ENCODE data around the gene ESAM.
A peak's percentile ranks its signal among the peaks of the same experiment; 100 is the strongest.
"Not testable (repeated sequence)": the region's sequence is repeated elsewhere in the genome, so short reads cannot be mapped to it uniquely, and the experiment has no call there.

ESAM gene

DNA sequence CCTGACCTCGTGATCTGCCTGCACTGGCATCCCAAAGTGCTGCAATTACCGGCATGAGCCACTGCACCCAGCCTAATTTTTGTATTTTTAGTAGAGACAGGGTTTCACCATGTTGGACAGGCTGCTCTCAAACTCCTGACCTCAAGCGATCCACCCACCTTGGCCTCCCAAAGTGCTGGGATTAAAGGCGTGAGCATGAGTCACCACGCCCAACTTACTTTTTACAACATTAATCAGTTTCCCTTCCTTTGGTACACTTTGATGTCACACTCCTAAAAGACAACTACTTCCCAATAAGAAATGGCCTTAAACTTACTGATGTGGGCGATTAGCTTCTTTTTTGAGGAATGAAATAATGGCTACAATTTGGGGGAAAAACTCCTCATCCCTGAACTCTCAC, 8.9 kb upstream of the ESAM start:
- DNase-seq = not testable (repeated sequence)

DNA sequence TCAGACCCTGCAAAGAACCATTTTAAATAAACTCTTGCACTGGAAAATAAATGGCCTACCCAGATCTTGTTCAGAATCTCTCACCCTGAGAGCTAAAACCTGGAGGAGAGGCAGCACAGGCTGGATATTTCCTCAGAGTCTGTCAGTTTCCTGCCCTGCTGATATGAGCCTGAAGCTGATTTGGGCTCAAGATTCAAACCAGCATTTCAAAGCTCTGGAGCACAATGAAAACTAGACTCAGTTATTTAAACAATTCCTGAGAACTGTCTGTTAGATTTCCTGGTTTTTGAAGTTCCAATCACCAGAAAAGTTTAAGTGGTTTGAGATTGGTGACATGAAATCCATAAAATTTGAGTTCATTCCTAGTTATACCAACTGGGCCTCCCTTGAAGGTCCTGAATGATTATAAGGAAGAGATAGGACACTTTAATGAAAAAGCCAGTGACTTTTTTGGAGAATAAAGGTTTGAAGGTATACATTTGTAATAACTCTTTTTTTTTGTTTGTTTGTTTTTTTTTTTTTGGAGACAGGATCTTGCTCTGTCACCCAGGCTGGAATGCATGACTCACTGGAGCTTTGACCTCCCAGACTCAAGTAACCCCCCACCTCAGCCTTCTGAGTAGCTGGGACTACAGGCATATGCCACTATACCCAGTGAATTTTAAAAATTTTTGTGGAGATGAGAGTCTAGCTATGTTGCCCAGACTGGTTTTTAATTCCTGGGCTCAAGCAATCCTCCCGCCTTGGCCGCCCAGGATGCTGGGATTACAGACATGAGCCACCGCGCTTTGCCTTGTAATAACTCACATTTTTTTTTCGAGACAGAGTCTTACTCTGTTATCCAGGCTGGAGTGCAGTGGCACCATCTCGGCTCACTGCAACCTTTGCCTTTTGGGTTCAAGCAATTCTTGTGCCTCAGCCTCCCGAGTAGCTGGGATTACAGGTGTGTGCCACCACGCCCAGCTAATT, 8.0 kb upstream of the ESAM start:
- no peak for DNase-seq

- DNase-seq = no peak
These were observed 6.8 kb upstream of the ESAM start for GRCh38 chr11:124768914-124769313.

GRCh38 chr11:124766156-124766555, 4.1 kb upstream of the ESAM start:
- DNase-seq = no peak

DNA sequence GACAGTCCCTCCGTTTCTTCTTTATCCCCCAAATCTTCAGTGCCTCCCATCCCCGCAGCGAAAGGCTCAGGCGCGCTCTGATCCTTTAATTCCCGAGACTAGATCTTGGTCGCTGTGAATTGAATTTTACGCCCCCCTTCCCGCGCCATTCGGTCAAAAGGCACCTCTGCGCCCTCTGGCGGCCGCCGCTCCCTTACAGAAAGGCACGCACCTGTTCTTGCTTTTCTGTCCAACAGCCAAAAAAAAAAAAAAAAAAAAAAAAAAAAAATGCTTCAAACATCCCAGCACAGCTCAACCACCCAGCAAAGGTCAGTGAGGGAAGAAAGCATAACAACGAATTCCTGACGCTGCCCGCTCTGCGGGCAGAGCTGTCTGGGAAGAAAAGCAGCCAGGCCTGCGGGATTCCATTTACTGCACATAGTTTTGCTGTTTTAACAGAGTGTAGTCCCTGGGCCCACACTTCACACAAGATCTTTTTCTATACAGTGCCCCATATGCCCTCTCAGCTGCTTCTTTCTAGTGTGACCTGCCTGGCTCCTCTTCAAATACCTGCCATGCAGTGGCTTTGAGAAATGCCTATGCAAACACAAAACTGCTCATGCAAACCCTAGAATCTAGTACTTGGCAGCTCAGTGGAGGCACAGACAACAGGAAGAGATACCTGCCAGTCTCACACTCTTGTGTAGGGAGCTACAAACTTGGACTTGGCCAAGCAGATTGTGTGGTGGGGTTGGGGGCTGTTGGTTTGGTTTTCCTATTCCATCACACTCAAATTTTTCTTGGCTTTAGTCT, 1.3 kb upstream of the ESAM start:
- DNase-seq = peak; percentile 87

GRCh38 chr11:124762624-124763155, 600 bp upstream of the ESAM start:
- no peak for DNase-seq

DNA sequence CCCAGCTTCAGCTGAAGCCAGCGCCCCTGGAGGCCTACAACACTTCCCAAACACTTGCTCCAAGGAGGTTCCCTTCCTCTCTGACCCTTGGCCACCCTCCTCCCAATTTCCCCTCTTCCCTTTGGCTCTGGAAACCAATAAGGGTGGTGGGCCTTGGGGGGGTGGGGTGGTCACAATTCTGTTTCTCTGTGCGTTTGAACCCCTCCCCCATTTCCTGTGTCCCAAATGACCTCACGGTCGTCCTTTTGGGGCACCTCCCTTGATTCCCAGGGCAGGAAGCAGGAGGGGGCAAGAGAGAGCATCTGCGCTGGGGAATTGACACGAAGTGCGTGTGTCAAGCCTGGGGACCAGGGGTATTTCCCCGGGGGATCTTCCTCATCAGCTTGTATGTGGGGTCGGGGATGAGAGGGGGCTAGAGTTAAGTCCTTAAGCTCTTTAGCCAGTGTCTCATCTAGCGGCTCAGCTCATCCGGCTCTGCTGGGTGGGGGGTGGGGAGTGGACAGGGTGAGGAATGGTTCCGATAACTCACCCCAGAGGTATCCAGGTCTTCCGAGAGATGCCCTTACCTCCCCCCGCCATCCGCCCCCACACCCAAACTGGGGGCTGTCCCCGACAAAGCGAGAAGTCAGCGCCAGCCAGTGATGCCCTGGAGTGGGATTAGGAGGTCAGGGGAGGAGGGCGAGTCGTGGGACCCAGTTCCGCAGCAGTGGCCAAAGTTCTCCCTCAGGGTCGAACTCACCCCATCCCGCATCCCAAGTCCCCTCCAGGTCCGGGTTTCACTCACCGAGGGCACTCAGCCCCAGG, 587 bp downstream of the ESAM start:
- DNase-seq = no peak

GRCh38 chr11:124760806-124761205, 1.3 kb downstream of the ESAM start:
- DNase-seq = no peak

DNA sequence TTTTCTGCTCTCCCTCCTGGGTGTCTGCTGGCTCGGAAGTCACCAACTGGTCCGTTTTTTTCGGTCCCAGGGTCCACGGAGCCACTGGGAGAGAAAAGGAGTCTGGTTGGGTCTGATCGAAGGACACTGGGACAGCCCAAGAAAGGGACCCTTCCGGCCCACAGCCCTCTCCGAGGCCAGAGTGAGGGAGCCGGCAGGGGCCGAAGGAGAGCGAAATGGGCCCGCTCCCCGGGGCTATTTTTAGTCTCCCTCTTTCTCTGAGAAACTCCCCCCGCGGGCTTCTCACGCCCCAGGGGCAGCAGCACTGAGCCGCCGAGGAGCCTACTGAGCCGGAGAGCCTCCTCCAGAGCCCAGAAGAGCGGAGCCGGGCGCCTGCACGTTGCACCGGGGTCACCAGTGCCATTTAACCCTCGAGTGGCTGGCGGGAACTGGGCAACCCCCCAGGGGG, 1.9 kb downstream of the ESAM start:
- DNase-seq = no peak

GRCh38 chr11:124759266-124760204, 2.6 kb downstream of the ESAM start:
- DNase-seq = no peak

DNA sequence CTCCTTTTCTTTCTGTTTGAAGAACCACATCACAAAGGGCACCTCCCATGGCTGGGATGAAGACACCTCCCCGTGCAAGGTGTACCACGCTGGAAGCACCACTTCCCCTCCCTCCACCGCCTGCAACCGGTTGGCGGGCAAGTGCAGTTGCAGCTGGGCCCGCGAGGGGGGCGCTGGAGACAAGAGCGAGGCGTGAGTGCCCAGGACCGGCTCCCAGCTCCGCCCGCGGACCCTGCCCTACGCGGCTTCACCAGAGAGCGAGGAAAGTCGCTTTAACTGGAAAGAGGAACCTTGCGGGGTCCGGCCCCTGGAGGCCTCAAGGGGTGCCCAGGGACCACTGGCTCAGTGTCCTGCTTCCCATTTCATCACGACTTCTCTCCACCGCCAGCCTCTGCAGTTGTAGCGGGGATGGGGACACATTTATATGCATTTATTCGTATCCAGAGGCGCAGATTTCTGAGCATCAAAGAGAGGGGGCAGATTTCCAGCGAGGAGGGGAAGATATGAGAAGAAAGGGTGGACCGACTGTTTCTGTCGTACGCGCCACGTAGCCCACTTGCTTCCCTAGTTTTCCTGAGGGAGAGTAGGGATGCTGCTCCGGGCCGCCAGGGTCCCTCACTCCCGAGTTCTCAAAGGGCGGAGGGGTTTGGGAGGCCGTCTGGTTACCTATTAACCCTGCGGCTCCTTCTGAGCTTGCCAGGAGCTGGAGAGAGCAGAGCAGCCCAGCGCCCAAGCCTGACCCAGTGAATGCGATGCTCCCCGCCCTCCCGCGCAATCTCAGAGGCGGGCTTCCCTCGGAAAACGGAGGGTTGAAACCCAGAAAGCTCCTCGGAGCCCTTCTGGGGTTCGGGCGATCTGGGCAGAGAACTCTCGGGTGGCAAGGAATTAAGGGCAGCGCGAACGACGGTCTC, 3.5 kb downstream of the ESAM start:
- peak; percentile 67 for DNase-seq

GRCh38 chr11:124757320-124757719, 4.8 kb downstream of the ESAM start:
- no peak for DNase-seq

DNA sequence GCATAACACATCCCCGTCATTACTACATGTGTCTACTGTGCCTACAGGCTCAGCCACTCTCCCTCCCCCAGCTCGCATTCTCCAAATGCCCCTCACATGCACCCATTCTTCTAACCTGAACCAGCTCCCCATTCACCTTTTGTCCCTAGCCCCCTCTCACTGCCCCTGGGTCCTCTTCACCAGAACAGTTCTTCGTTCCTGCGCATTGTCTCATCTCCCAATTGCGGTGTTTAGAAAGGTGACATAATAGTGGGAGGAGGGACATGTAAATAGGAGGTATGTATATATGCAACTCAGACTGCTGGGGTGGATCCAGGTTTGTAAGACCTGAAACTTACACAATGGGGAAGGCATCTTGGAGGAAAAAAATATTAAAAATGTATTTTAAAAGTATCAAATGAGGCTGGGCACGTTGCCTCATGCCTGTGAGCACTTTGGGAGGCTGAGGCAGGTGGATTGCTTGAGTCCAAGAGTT, 5.3 kb downstream of the ESAM start:
- no peak for DNase-seq

GRCh38 chr11:124756033-124756752, 5.9 kb downstream of the ESAM start:
- no peak for DNase-seq

DNA sequence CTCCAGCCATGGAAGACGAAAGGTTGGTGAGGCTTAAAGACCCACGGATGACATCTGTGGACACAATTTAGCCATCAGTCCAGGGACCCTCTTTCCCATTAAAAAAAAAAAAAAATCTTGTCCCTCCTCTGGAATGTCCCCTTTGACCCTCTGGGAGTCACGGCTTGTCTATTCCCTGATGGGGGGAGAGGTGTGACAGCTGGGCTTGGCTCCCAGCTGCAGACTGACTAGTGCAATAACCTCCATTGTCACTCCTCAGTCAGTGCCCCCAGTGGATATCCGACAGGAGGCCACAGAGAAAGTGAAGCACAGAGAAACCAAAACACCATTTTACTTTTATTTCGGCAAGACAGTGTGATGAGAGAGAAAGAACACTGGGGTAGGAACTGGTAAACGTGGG, 7.4 kb downstream of the ESAM start:
- DNase-seq = no peak

- no peak for DNase-seq
These were observed 7.8 kb downstream of the ESAM start for GRCh38 chr11:124754309-124754708.

DNA sequence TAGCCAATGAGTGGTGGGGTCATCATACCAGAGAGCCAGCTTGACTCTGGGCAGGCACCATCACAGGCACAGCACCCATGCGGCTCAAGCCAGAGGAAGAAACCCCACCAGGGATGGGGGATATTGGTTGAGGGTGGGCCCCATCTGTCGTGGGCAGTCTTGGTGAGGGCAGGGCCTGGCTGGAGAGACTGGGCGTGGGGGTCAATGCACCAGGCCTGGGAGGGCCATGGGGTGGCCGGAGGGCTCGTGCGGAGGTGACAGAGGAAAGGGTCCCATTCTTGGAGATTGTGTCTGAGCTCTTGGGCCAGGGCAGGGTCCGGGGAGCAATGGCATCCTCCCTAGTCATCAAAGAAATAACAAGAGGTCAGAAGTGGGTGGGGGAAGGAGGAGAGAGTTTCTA, 8.5 kb downstream of the ESAM start:
- no peak for DNase-seq

GRCh38 chr11:124753205-124753604, 8.9 kb downstream of the ESAM start:
- DNase-seq = no peak

DNA sequence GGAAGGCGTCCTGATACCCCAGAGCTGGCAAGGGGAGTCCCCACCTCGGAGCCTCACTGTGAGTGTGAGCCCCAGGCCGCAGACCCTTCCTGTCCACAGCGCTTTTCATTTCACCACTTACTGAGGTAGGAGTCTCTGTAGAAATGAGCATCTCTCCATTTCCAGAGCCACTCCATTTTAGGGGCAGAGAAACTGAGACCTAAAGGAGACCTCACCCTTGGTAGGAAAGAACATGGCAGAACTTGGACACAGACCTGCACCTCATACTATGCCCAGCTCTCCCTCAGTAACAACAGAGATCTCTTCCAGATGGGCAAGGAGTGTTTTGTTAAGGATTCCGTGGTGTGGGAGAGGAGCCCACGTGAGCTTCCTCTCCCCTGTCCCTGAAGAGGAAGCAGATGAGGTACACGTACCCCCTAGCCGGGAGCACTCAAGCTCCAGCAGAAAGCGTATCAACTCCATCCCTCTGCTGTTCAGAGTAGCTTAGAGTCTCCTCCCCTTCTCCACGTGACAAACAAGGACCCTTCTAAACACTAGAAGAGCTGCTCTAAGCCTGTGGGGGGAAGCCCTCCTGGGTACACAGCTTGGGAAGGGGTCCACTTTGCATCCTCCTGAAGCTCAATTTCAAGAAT, 9.5 kb downstream of the ESAM start:
- DNase-seq = no peak
